MM.1S (cell line): Measurements from ENCODE around the gene IKBKG.

Experiments used
- EZH2 ChIP-seq: fragments of 300-600 bp; sonication (generic); optimal IDR thresholded peaks from 2 replicates; pipeline ENCODE3; 2017; ENCODE audit warnings: low read depth, mild to moderate bottlenecking, antibody characterized with exemption, low read length, mixed read lengths
- EZH2phosphoT487 ChIP-seq: fragments of 300-600 bp; sonication (generic); IDR thresholded peaks from 2 replicates; pipeline ENCODE4 v1.6.1; 2018; ENCODE audit warnings: antibody characterized with exemption, low read length
- TF ChIP-seq, protein P1 (sequence below): fragments of 300-600 bp; sonication (generic); IDR thresholded peaks from 2 replicates; pipeline ENCODE4 v1.5.1; 2016; ENCODE audit warnings: antibody characterized with exemption, low read length, mixed read lengths

DNA sequence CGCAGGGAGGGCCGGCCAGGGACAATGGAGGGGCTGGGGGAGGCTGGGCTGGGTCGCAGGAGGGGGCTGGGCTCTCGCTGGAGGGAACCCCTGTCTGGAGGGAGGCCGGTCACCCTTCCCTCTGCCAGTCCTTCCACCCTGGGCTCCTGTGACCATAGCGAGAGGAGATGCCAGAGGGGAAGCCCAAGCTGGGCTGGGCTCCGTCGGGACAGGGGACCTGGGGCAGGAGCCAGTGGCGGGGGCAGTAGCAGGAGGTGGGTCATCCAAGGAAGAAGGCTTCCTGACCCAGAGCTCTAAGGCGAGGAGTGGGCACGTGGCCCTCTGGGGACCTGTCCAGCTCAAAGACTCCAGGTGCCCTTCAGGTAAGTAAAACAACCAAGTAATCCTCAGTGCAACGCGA is 54.8 kb downstream of the IKBKG start:
- TF ChIP-seq, protein P1, sequence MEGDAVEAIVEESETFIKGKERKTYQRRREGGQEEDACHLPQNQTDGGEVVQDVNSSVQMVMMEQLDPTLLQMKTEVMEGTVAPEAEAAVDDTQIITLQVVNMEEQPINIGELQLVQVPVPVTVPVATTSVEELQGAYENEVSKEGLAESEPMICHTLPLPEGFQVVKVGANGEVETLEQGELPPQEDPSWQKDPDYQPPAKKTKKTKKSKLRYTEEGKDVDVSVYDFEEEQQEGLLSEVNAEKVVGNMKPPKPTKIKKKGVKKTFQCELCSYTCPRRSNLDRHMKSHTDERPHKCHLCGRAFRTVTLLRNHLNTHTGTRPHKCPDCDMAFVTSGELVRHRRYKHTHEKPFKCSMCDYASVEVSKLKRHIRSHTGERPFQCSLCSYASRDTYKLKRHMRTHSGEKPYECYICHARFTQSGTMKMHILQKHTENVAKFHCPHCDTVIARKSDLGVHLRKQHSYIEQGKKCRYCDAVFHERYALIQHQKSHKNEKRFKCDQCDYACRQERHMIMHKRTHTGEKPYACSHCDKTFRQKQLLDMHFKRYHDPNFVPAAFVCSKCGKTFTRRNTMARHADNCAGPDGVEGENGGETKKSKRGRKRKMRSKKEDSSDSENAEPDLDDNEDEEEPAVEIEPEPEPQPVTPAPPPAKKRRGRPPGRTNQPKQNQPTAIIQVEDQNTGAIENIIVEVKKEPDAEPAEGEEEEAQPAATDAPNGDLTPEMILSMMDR, result no peak
- TF ChIP-seq EZH2 (no peak), EZH2phosphoT487 (no peak)
